Lower lobe of right lung (tissue), 2 donors: Measurements from ENCODE around the gene ATP10B. TPM values are rescaled to one million over a fixed set of nuclear protein-coding genes. Genes with fewer than 3 reads are reported as not detected.

ENCODE experiments used
- ATAC-seq, 2 donors: fragments of 200-7000 bp; cut with Tn5 transposase; one replicate each; pipeline ENCODE4 v1.9.1; 2020 to 2022; ENCODE audit warnings: mild to moderate bottlenecking in 2 of 2, moderate library complexity in 2 of 2
- DNase-seq: peaks from one replicate; pipeline ENCODE4 v3.0.0-alpha.2; 2020
- H3K27ac ChIP-seq: fragments of 200-600 bp; one replicate; pipeline ENCODE4 v1.8.0; 2022
- H3K27me3 ChIP-seq: fragments of 200-600 bp; one replicate; pipeline ENCODE4 v1.8.0; 2022; ENCODE audit warnings: low read depth
- H3K36me3 ChIP-seq: fragments of 200-600 bp; one replicate; pipeline ENCODE4 v1.8.0; 2022; ENCODE audit warnings: mild to moderate bottlenecking
- H3K4me1 ChIP-seq: fragments of 200-600 bp; one replicate; pipeline ENCODE4 v1.8.0; 2022
- H3K4me3 ChIP-seq: fragments of 200-600 bp; one replicate; pipeline ENCODE4 v1.8.0; 2022; ENCODE audit warnings: mild to moderate bottlenecking
- H3K9me3 ChIP-seq: fragments of 200-600 bp; one replicate; pipeline ENCODE4 v1.8.0; 2022
- CTCF ChIP-seq: fragments of 200-600 bp; IDR thresholded peaks from one replicate; pipeline ENCODE4 v1.8.0; 2022; ENCODE audit warnings: antibody characterized with exemption, mild to moderate bottlenecking
- intact Hi-C: fragments of 100-400 bp; cut with DNase I; formaldehyde crosslinking; loops from one replicate; pipeline ENCODE4 v1.11.0; 2022
- total RNA-seq: library from RNA; stranded (reverse); fragmentation: NEBNext Ultra II Directional; extraction: Animal tissue kit (Norgen Biotek cat#: 25700); gene quantifications from one replicate; pipeline ENCODE4 v1.2.1, GENCODE V29; 2021
- donor health status: DM: no; HTN: yes; CAD: no; lungs with severe emphysema.

The ATP10B gene
- total RNA-seq, 1 donor from 2014 or later, result not detected

- intact Hi-C loops, result no loop called here
- TF ChIP-seq CTCF, result no peak
- DNase-seq, result no peak
- H3K4me1 ChIP-seq, result no peaks in the 10 kb centered on the region
- H3K27ac ChIP-seq, result no peak overlapping the region
- no peaks in the 10 kb centered on the region for H3K36me3 ChIP-seq
- H3K4me3 ChIP-seq, result no peak overlapping the region
- no peaks in the 10 kb centered on the region for H3K27me3 ChIP-seq
- no peaks in the 10 kb centered on the region for H3K9me3 ChIP-seq
- no peak for ATAC-seq
Measured at GRCh38 chr5:160769301-160769700, 82.7 kb downstream of the ATP10B start.

GRCh38 chr5:160767062-160767461, 84.9 kb downstream of the ATP10B start:
- Histone ChIP-seq H3K27me3 (no peaks in the 10 kb centered on the region), H3K36me3 (no peaks in the 10 kb centered on the region), H3K4me3 (no peak overlapping the region), H3K4me1 (no peaks in the 10 kb centered on the region), H3K27ac (no peak overlapping the region), H3K9me3 (peaks cover 4% of the 10 kb centered on the region)
- TF ChIP-seq CTCF, result no peak
- intact Hi-C loops, result no loop called here
- ATAC-seq (no peak), DNase-seq (no peak)

GRCh38 chr5:160760008-160760407, 92.0 kb downstream of the ATP10B start:
- no peaks in the 10 kb centered on the region for H3K36me3 ChIP-seq
- ATAC-seq (peak; percentile 73 to 84), DNase-seq (no peak)
- no peaks in the 10 kb centered on the region for H3K27me3 ChIP-seq
- H3K4me3 ChIP-seq, result no peak overlapping the region
- intact Hi-C loops, result no loop called here
- peaks cover 9% of the 10 kb centered on the region for H3K9me3 ChIP-seq
- H3K4me1 ChIP-seq, result no peaks in the 10 kb centered on the region
- no peak overlapping the region for H3K27ac ChIP-seq
- TF ChIP-seq CTCF, result no peak

- DNase-seq (no peak), ATAC-seq (no peak)
- H3K4me1 ChIP-seq, result no peaks in the 10 kb centered on the region
- no peak for TF ChIP-seq CTCF
- intact Hi-C loops, result no loop called here
- no peak overlapping the region for H3K27ac ChIP-seq
- H3K4me3 ChIP-seq, result no peak overlapping the region
- no peaks in the 10 kb centered on the region for H3K27me3 ChIP-seq
- peaks cover 6% of the 10 kb centered on the region for H3K9me3 ChIP-seq
- H3K36me3 ChIP-seq, result no peaks in the 10 kb centered on the region
Measured at GRCh38 chr5:160757194-160757593, 94.8 kb downstream of the ATP10B start.

GRCh38 chr5:160750938-160751657, 100.9 kb downstream of the ATP10B start:
- DNase-seq, result no peak
- no peaks in the 10 kb centered on the region for H3K36me3 ChIP-seq
- no peak overlapping the region for H3K27ac ChIP-seq
- intact Hi-C loops, result no loop called here
- H3K27me3 ChIP-seq, result no peaks in the 10 kb centered on the region
- H3K4me1 ChIP-seq, result no peaks in the 10 kb centered on the region
- no peak for ATAC-seq
- H3K9me3 ChIP-seq, result no peaks in the 10 kb centered on the region
- H3K4me3 ChIP-seq, result no peak overlapping the region
- TF ChIP-seq CTCF, result no peak
